Activated CD4-positive, alpha-beta T cell treated with anti-CD3 and anti-CD28 coated beads, Interleukin-2, amount 50 U/mL, for 48 hours (primary cell): ENCODE data around the gene SLC35A5.
"Not testable (repeated sequence)": the region's sequence is repeated elsewhere in the genome, so short reads cannot be mapped to it uniquely, and the experiment has no call there.

Source experiments
- DNase-seq, 2 experiments: peaks; one replicate each; pipeline ENCODE4 v3.0.0-alpha.2; 2020

Gene SLC35A5

GRCh38 chr3:112561734-112562529 lies at the start of gene SLC35A5, which contains the start of gene ATG3:
SLC35A5 (plus strand) TSS chr3:112562045; CDS start chr3:112563404, 1,359 bp downstream.
ATG3 (minus strand) TSS chr3:112561962; CDS start chr3:112561528, 434 bp downstream.
- peak; percentile 98 to 99 for DNase-seq

GRCh38 chr3:112512320-112512719 lies 49.5 kb upstream of the SLC35A5 start:
- no peak for DNase-seq

GRCh38 chr3:112514527-112515128 lies 47.2 kb upstream of the SLC35A5 start:
- DNase-seq = peak in 1 of 2 experiments; percentile 31

- DNase-seq = peak in 1 of 2 experiments; percentile 17
Observed at GRCh38 chr3:112518970-112519369, 42.9 kb upstream of the SLC35A5 start.

- no peak for DNase-seq
Observed at GRCh38 chr3:112519424-112520001, 42.3 kb upstream of the SLC35A5 start.

GRCh38 chr3:112524127-112524526 lies 37.7 kb upstream of the SLC35A5 start:
- not testable (repeated sequence) for DNase-seq

- no peak for DNase-seq
Observed at GRCh38 chr3:112530573-112530972, 31.3 kb upstream of the SLC35A5 start.

GRCh38 chr3:112531358-112531781 lies 30.5 kb upstream of the SLC35A5 start:
- DNase-seq = no peak

GRCh38 chr3:112539825-112540650 lies 21.8 kb upstream of the SLC35A5 start:
- no peak for DNase-seq

GRCh38 chr3:112546216-112546759 lies 15.6 kb upstream of the SLC35A5 start:
- no peak for DNase-seq

GRCh38 chr3:112550859-112551258 lies 11.0 kb upstream of the SLC35A5 start:
- no peak for DNase-seq

GRCh38 chr3:112555535-112556170 lies 6.2 kb upstream of the SLC35A5 start:
- no peak for DNase-seq

GRCh38 chr3:112557976-112558375 lies 3.9 kb upstream of the SLC35A5 start:
- no peak for DNase-seq

- no peak for DNase-seq
Observed at GRCh38 chr3:112560307-112560706, 1.5 kb upstream of the SLC35A5 start.

- peak; percentile 76 to 82 for DNase-seq
Observed at GRCh38 chr3:112560721-112561483, 943 bp upstream of the SLC35A5 start.

GRCh38 chr3:112561484-112561733 lies 436 bp upstream of the SLC35A5 start:
- peak; percentile 83 to 84 for DNase-seq

- DNase-seq = not testable (repeated sequence)
Observed at GRCh38 chr3:112564247-112564939, 2.5 kb downstream of the SLC35A5 start.

GRCh38 chr3:112564940-112565305 lies 3.1 kb downstream of the SLC35A5 start:
- DNase-seq = no peak

GRCh38 chr3:112568642-112569041 lies 6.8 kb downstream of the SLC35A5 start:
- DNase-seq = no peak

- no peak for DNase-seq
Observed at GRCh38 chr3:112569265-112569664, 7.4 kb downstream of the SLC35A5 start.

GRCh38 chr3:112572701-112573100 lies 10.9 kb downstream of the SLC35A5 start:
- no peak for DNase-seq
